Heart left ventricle (tissue), 16 donors: Measurements from ENCODE around the gene EPGN. TPM values are rescaled to one million over a fixed set of nuclear protein-coding genes. Genes with fewer than 3 reads are reported as not detected.

ENCODE experiments used
- ATAC-seq, 4 donors: fragments of 200-7000 bp; cut with Tn5 transposase; one replicate each; pipeline ENCODE4 v1.9.1; 2020 to 2022; ENCODE audit warnings: moderate library complexity in 4 of 4, mild to moderate bottlenecking in 3 of 4, moderate number of reproducible peaks in 1 of 4
- DNase-seq, 5 donors: peaks; one replicate each; pipeline ENCODE4 v3.0.0-alpha.2; 2020
- H3K27ac ChIP-seq, 12 donors: fragments of 200-600 bp; sonication (generic) in 4 of 12; one replicate each; pipeline versions ENCODE4 v1.5.0 to v1.8.0; 2016 to 2022; ENCODE audit warnings: mild to moderate bottlenecking in 2 of 12
- H3K27me3 ChIP-seq, 9 donors: fragments of 200-600 bp; sonication (generic) in 2 of 9; one replicate each; pipeline versions ENCODE4 v1.5.1 to v1.8.0; 2016 to 2022; ENCODE audit warnings: mild to moderate bottlenecking in 3 of 9
- H3K36me3 ChIP-seq, 9 donors: fragments of 200-600 bp; sonication (generic) in 2 of 9; one replicate each; pipeline versions ENCODE4 v1.5.0 to v1.8.0; 2018 to 2022; ENCODE audit warnings: mild to moderate bottlenecking in 2 of 9
- H3K4me1 ChIP-seq, 12 donors: fragments of 200-600 bp; sonication (generic) in 4 of 12; one replicate each; pipeline versions ENCODE4 v1.5.0 to v1.8.0; 2016 to 2022; ENCODE audit warnings: mild to moderate bottlenecking in 3 of 12
- H3K4me3 ChIP-seq, 12 donors: fragments of 200-600 bp; sonication (generic) in 4 of 12; one replicate each; pipeline versions ENCODE4 v1.5.0 to v1.8.0; 2017 to 2022; ENCODE audit warnings: mild to moderate bottlenecking in 9 of 12, moderate library complexity in 4 of 12
- H3K9me3 ChIP-seq, 12 donors: fragments of 200-600 bp; sonication (generic) in 4 of 12; one replicate each; pipeline versions ENCODE4 v1.5.0 to v1.8.0; 2016 to 2022; ENCODE audit warnings: mild to moderate bottlenecking in 1 of 12
- POLR2A ChIP-seq, 2 donors: fragments of 450-650 bp; IDR thresholded peaks; one replicate each; pipeline ENCODE4 v1.6.1; 2017; ENCODE audit warnings: antibody characterized with exemption in 2 of 2, mild to moderate bottlenecking in 2 of 2, moderate library complexity in 2 of 2
- WGBS, 4 donors: extraction: QIAGEN DNeasy Blood & Tissue Kit in 2 of 4; methylation state at CpG; one replicate each; pipeline versions ENCODE4 v1.1.5 to v1.1.7; 2013 to 2018; 5-methylcytosine and 5-hydroxymethylcytosine counted together
- intact Hi-C, 10 donors: fragments of 100-400 bp; cut with DNase I; formaldehyde crosslinking; loops; one replicate each; pipeline versions ENCODE4 v1.11.1 to v1.14.2; 2022
- long read RNA-seq, 3 donors: library from polyadenylated mRNA; unstranded; transcript quantifications; one replicate each; pipeline ENCODE4 v2.0.0, GENCODE V29; 2020 to 2021
- polyA plus RNA-seq, 2 donors: library from polyadenylated mRNA; stranded (reverse); fragments of 200-250 nt; gene quantifications; one replicate each; pipeline ENCODE4 v1.2.3, GENCODE V29; 2013
- total RNA-seq, 9 donors: library from RNA; depleted of rRNA in 2 of 9; stranded (reverse); fragments of >200 nt in 2 of 9; fragmentation: NEBNext Ultra II Directional in 3 of 9; extraction: Animal tissue kit (Norgen Biotek cat#: 25700) in 3 of 9; gene quantifications; one replicate each; pipeline versions ENCODE4 v1.1.0 to v1.2.4, GENCODE V29; 2016 to 2023
- TF ChIP-seq, protein P1 (sequence below), 12 donors: fragments of 200-600 bp; sonication (generic) in 4 of 12; IDR thresholded peaks; one replicate each; pipeline versions ENCODE4 v1.5.0 to v1.8.0; 2018 to 2022; ENCODE audit warnings: antibody characterized with exemption in 12 of 12, mild to moderate bottlenecking in 5 of 12
- donor health status: ischemic (EF 13 %, LVEDD 7.1; RV severe dilation, severe dysfunction).
- donor health status: healthy with polysubstance abuse.
- donor health status: DM: no; HTN: yes; CAD: no.
- donor health status: DM: no; HTN: no; CAD: no.
- donor health status: ischemic (EF 25% LVEDD 6.9; RV normal size, moderate dysfunction).
- donor health status: ischemic (EF 25% LVEDD 5.7; RV mildly dilated, moderate dysfunction).
- donor health status: healthy.
- donor health status: DM: yes; HTN: yes; CAD: no.
- donor health status: ischemic (EF 35%, LVEDD 5.7; RV mildly dilated, moderate dysfunction).
- donor health status: nonischemic (EF 11% LVEDD 7.7; RV severe dilation, severe dysfunction).
- donor health status: DM: yes; HTN: yes; CAD: no.
- donor health status: PGD.
- donor health status: ischemic (EF 29% LVEDD 5.4; RV normal size, mild dysfunction).
- donor health status: nonischemic (EF 23%, LVEDD 6.1; RV moderate dilation, normal function).

Gene EPGN, protein sequence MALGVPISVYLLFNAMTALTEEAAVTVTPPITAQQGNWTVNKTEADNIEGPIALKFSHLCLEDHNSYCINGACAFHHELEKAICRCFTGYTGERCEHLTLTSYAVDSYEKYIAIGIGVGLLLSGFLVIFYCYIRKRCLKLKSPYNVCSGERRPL
- 1 to 10 TPM in 1 of 9 donors, not detected in 8; 5.8 TPM for total RNA-seq
- polyA plus RNA-seq: not detected
- long read RNA-seq, donor 1: 0 reads
- long read RNA-seq, donor 2: 0 reads
- long read RNA-seq, donor 3: 0 reads

DNA sequence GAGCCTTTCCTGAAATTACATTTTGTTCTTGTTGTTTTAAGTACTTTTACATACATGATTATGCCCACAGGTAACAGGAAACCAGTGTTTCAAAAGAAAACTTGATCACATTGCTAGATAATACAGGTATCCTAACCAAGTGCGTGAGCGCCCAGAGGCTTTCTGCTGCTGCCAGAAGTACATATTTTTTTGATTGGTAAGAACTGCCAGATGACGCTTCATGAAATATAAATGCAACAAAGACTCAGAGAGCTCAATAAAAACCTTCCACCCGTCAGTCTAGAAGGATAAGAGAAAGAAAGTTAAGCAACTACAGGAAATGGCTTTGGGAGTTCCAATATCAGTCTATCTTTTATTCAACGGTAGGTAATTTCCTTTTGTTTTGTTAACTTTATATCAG is at the start of gene EPGN:
TSS of gene EPGN (plus strand) at position 256 of the 400 bp plus-strand sequence. CDS start at position 320, 64 bp downstream.
- intact Hi-C loops: loop anchor here in 2 of 10 donors (5.0 to 10.0 kb wide), 2 partner anchors 73 to 121 kb away; no protein-coding TSS in a partner anchor
- WGBS, 4 donors: 68 to 77% (median 72%) methylated on average over 5 of the region's 5 CpGs

DNA sequence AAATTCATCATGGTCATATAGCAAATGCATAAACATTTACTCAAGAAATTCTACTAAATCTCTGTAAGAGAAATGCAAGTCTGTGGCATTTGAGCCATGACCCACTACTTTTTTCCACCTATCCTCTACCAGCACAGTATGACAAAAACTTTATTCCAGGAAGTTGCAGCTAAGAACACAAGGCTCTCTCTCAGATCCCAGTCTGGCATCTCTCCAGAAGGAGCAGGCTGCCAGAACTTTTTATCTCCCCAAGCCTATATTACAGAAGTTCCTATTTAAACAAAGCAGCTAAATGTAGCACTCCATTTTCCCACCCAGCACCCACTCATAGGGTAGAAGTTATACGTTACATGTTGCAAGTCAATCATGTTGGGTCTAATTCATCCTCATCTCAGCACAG is 49.3 kb upstream of the EPGN start:
- WGBS, 4 donors: 36 to 82% (median 44%) methylated on average over 1 of the region's 1 CpG
- ATAC-seq (peak in 3 of 4 donors; percentile 39 to 68 (median 59)), DNase-seq (peak in 4 of 5 donors; percentile 20 to 37 (median 30))
- Histone ChIP-seq H3K27ac (no peak overlapping the region), H3K4me3 (no peak overlapping the region), H3K9me3 (peaks cover 0 to 4% (median 0%) of the 10 kb centered on the region in 12 donors), H3K36me3 (no peaks in the 10 kb centered on the region), H3K27me3 (no peaks in the 10 kb centered on the region), H3K4me1 (peaks cover 0 to 13% (median 1%) of the 10 kb centered on the region in 12 donors)
- intact Hi-C loops: no loop called here
- TF ChIP-seq, protein P1, sequence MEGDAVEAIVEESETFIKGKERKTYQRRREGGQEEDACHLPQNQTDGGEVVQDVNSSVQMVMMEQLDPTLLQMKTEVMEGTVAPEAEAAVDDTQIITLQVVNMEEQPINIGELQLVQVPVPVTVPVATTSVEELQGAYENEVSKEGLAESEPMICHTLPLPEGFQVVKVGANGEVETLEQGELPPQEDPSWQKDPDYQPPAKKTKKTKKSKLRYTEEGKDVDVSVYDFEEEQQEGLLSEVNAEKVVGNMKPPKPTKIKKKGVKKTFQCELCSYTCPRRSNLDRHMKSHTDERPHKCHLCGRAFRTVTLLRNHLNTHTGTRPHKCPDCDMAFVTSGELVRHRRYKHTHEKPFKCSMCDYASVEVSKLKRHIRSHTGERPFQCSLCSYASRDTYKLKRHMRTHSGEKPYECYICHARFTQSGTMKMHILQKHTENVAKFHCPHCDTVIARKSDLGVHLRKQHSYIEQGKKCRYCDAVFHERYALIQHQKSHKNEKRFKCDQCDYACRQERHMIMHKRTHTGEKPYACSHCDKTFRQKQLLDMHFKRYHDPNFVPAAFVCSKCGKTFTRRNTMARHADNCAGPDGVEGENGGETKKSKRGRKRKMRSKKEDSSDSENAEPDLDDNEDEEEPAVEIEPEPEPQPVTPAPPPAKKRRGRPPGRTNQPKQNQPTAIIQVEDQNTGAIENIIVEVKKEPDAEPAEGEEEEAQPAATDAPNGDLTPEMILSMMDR (IDR thresholded peaks at IDR 0.05): no peak
- TF ChIP-seq POLR2A (IDR thresholded peaks at IDR 0.05): no peak

More for the DNA sequence above, at the start of gene EPGN:
- H3K27ac ChIP-seq: no peak within 1 kb of the TSS
- ATAC-seq (no peak), DNase-seq (no peak)
- no peak for TF ChIP-seq POLR2A (IDR thresholded peaks at IDR 0.05)
- TF ChIP-seq, protein P1 (IDR thresholded peaks at IDR 0.05): no peak
- no peaks in the 10 kb centered on the region for H3K4me1 ChIP-seq
- H3K27me3 ChIP-seq: no peaks in the 10 kb centered on the region
- H3K9me3 ChIP-seq: no peaks in the 10 kb centered on the region
- no peaks in the 10 kb centered on the region for H3K36me3 ChIP-seq
- H3K4me3 ChIP-seq: no peak within 1 kb of the TSS

DNA sequence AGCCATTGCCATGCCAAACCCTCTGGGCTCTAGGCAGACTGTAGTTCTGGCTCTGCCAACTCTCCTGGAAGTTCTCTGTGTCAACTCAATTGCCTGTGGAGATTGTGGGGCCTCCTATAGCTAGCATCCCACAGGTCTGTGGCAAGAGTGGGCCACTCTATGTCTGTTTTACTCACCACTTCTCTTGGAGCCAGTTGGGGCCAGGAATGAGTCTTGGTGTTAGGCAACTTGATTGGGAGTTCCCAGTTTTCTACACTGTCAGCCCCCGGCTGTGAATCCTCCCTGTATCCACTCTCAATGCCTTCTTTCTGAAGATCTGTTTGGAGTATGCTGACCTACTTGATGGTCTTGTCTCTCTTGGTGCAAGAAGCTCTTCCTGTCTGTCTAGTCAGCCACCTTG is 48.2 kb upstream of the EPGN start:
- Histone ChIP-seq H3K27me3 (no peaks in the 10 kb centered on the region), H3K27ac (no peak overlapping the region), H3K36me3 (no peaks in the 10 kb centered on the region), H3K4me1 (peaks cover 0 to 13% (median 1%) of the 10 kb centered on the region in 12 donors), H3K4me3 (no peak overlapping the region), H3K9me3 (no peaks in the 10 kb centered on the region)
- 76 to 100% (median 96%) methylated on average over 1 of the region's 1 CpG for WGBS, 4 donors
- no peak for ATAC-seq
- intact Hi-C loops: no loop called here
- TF ChIP-seq POLR2A (IDR thresholded peaks at IDR 0.05): no peak
- TF ChIP-seq, protein P1 (IDR thresholded peaks at IDR 0.05): no peak
- no peak for DNase-seq

DNA sequence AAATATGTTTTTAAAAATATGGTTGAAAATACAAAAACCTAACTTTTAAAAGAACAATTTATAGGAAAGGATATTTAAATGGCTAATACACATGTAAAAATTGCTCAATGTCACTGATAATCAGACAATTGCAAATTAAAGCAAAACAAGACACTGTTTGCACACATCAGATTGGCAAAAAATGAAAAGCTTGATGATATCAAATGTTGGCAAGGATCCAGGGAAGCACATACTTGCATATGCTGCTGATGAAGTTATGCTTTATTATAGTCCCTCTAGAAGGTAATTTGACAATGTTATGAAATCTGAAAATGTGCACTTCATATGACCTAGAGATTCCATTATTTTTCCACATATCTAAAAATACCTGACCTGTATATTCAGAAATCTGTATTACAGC is 45.7 kb upstream of the EPGN start:
- Histone ChIP-seq H3K9me3 (no peaks in the 10 kb centered on the region), H3K36me3 (no peaks in the 10 kb centered on the region), H3K4me1 (peaks cover 0 to 13% (median 1%) of the 10 kb centered on the region in 12 donors), H3K4me3 (no peak overlapping the region), H3K27ac (no peak overlapping the region), H3K27me3 (no peaks in the 10 kb centered on the region)
- DNase-seq: no peak
- TF ChIP-seq, protein P1 (IDR thresholded peaks at IDR 0.05): no peak
- no peak for TF ChIP-seq POLR2A (IDR thresholded peaks at IDR 0.05)
- intact Hi-C loops: no loop called here
- no peak for ATAC-seq
